Astrocyte (in vitro differentiated cells and primary cell): ENCODE data around the gene MEGF11. TPM values are rescaled to one million over a fixed set of nuclear protein-coding genes. Genes with fewer than 3 reads are reported as not detected.
"Not testable (repeated sequence)": the region's sequence is repeated elsewhere in the genome, so short reads cannot be mapped to it uniquely, and the experiment has no call there.

ENCODE experiments used
- DNase-seq: peaks from one replicate; pipeline ENCODE4 v3.0.0-alpha.2; 2010; ENCODE audit warnings: low read depth
- FAIRE-seq: peaks from 2 replicates; lab custom pipeline; 2011; peaks lifted over from hg19 to GRCh38; lab: Jason Lieb, UNC
- H2AFZ ChIP-seq: 2 replicates; pipeline ENCODE4 v1.6.0; 2012; ENCODE audit warnings: low read depth, low read length, inconsistent platforms
- H3K27ac ChIP-seq: 2 replicates; pipeline ENCODE4 v1.5.1; 2011; ENCODE audit warnings: low read depth, low read length, inconsistent platforms
- H3K27me3 ChIP-seq: 2 replicates; pipeline ENCODE4 v1.6.0; 2011; ENCODE audit warnings: low read length, inconsistent platforms; ENCODE audit not compliant: insufficient read depth
- H3K36me3 ChIP-seq: 2 replicates; pipeline ENCODE4 v1.5.1; 2011; ENCODE audit warnings: low read length, inconsistent platforms; ENCODE audit not compliant: insufficient read depth
- H3K4me1 ChIP-seq: 2 replicates; pipeline ENCODE4 v1.5.1; 2011; ENCODE audit warnings: low read length, inconsistent platforms; ENCODE audit not compliant: insufficient read depth
- H3K4me2 ChIP-seq: 2 replicates; pipeline ENCODE4 v1.6.0; 2012; ENCODE audit warnings: low read length, inconsistent platforms
- H3K4me3 ChIP-seq: 2 replicates; pipeline ENCODE4 v1.5.1; 2011; ENCODE audit warnings: low read depth, mild to moderate bottlenecking, low read length, inconsistent platforms; ENCODE audit not compliant: insufficient read depth
- H3K79me2 ChIP-seq: 2 replicates; pipeline ENCODE4 v1.6.0; 2012; ENCODE audit warnings: mild to moderate bottlenecking, low read length, inconsistent platforms; ENCODE audit not compliant: insufficient read depth
- H3K9ac ChIP-seq: 2 replicates; pipeline ENCODE4 v1.6.0; 2012; ENCODE audit warnings: mild to moderate bottlenecking, low read length, inconsistent platforms
- H3K9me3 ChIP-seq: 2 replicates; pipeline ENCODE4 v1.5.1; 2012; ENCODE audit warnings: low read depth, mild to moderate bottlenecking, low read length, inconsistent platforms; ENCODE audit not compliant: insufficient read depth
- H4K20me1 ChIP-seq: 2 replicates; pipeline ENCODE4 v1.6.0; 2012; ENCODE audit warnings: low read length, inconsistent platforms; ENCODE audit not compliant: insufficient read depth
- H3K27ac Mint-ChIP-seq: one replicate; pipeline ENCODE4 v1.8.0; 2021; ENCODE audit warnings: mild to moderate bottlenecking, mixed read lengths; ENCODE audit not compliant: unreplicated experiment
- H3K27me3 Mint-ChIP-seq: one replicate; pipeline ENCODE4 v1.8.0; 2021; ENCODE audit warnings: low read depth, mixed read lengths; ENCODE audit not compliant: unreplicated experiment
- H3K36me3 Mint-ChIP-seq: one replicate; pipeline ENCODE4 v1.8.0; 2021; ENCODE audit warnings: low read depth, mixed read lengths; ENCODE audit not compliant: unreplicated experiment
- H3K4me1 Mint-ChIP-seq: one replicate; pipeline ENCODE4 v1.8.0; 2021; ENCODE audit warnings: low read depth, mixed read lengths; ENCODE audit not compliant: unreplicated experiment
- H3K4me3 Mint-ChIP-seq: one replicate; pipeline ENCODE4 v1.8.0; 2021; ENCODE audit warnings: mild to moderate bottlenecking, moderate library complexity, mixed read lengths; ENCODE audit not compliant: unreplicated experiment
- H3K9me3 Mint-ChIP-seq: one replicate; pipeline ENCODE4 v1.8.0; 2021; ENCODE audit warnings: mild to moderate bottlenecking, mixed read lengths; ENCODE audit not compliant: unreplicated experiment
- CTCF ChIP-seq: IDR thresholded peaks from 2 replicates; pipeline ENCODE4 v1.5.1; 2011; ENCODE audit warnings: low read depth, mild to moderate bottlenecking, inconsistent platforms, low read length, moderate library complexity; ENCODE audit not compliant: insufficient read depth
- EZH2 ChIP-seq: IDR thresholded peaks from 2 replicates; pipeline ENCODE4 v1.6.1; 2012; ENCODE audit warnings: mild to moderate bottlenecking, low read length, inconsistent platforms; ENCODE audit not compliant: insufficient read depth
- total RNA-seq: library from RNA; stranded (reverse); gene quantifications from 2 replicates; pipeline ENCODE4 v1.2.1, GENCODE V29; 2021

Gene MEGF11
- total RNA-seq, 1 donor from 2014 or later = 0.16 TPM

GRCh38 chr15:65875458-65875857 is 378.1 kb downstream of the MEGF11 start:
- Mint-ChIP-seq H3K27ac (peak overlapping the region; percentile 48), H3K27me3 (no peaks in the 10 kb centered on the region), H3K4me3 (no peak overlapping the region), H3K9me3 (no peaks in the 10 kb centered on the region), H3K4me1 (peaks cover 17% of the 10 kb centered on the region), H3K36me3 (peaks cover 4% of the 10 kb centered on the region)
- Histone ChIP-seq H4K20me1 (peaks cover 70% of the 10 kb centered on the region), H3K9me3 (no peaks in the 10 kb centered on the region), H3K27ac (no peak overlapping the region), H3K4me3 (no peak overlapping the region), H2AFZ (no peak overlapping the region), H3K27me3 (no peaks in the 10 kb centered on the region), H3K4me1 (no peaks in the 10 kb centered on the region), H3K79me2 (peaks cover 83% of the 10 kb centered on the region), H3K9ac (no peak overlapping the region), H3K4me2 (no peak overlapping the region), H3K36me3 (peaks cover 20% of the 10 kb centered on the region)
- no peak for TF ChIP-seq CTCF
- TF ChIP-seq EZH2 = no peak
- FAIRE-seq (no peak), DNase-seq (no peak)

GRCh38 chr15:65873256-65873655 is 380.3 kb downstream of the MEGF11 start:
- H3K4me2 ChIP-seq = no peak overlapping the region
- H3K9me3 Mint-ChIP-seq = no peaks in the 10 kb centered on the region
- TF ChIP-seq EZH2 (no peak), CTCF (no peak)
- H3K4me3 ChIP-seq = no peak overlapping the region
- H3K4me1 ChIP-seq = no peaks in the 10 kb centered on the region
- H3K4me3 Mint-ChIP-seq = no peak overlapping the region
- no peaks in the 10 kb centered on the region for H3K27me3 ChIP-seq
- no peak overlapping the region for H3K27ac Mint-ChIP-seq
- no peak overlapping the region for H3K9ac ChIP-seq
- no peak for DNase-seq
- H3K36me3 ChIP-seq = peaks cover 13% of the 10 kb centered on the region
- H3K36me3 Mint-ChIP-seq = peaks cover 4% of the 10 kb centered on the region
- no peak overlapping the region for H3K27ac ChIP-seq
- no peak for FAIRE-seq
- no peaks in the 10 kb centered on the region for H3K27me3 Mint-ChIP-seq
- peaks cover 17% of the 10 kb centered on the region for H3K4me1 Mint-ChIP-seq
- no peaks in the 10 kb centered on the region for H3K9me3 ChIP-seq
- no peak overlapping the region for H2AFZ ChIP-seq
- H4K20me1 ChIP-seq = peaks cover 67% of the 10 kb centered on the region
- H3K79me2 ChIP-seq = peaks cover 90% of the 10 kb centered on the region

- peak overlapping the region; percentile 61 for H3K4me3 Mint-ChIP-seq
- H3K9me3 Mint-ChIP-seq, H2AFZ ChIP-seq, H3K4me1 ChIP-seq, H3K27ac ChIP-seq, H3K36me3 Mint-ChIP-seq, FAIRE-seq, H3K9me3 ChIP-seq, H3K36me3 ChIP-seq, H3K9ac ChIP-seq, H3K27me3 Mint-ChIP-seq, H3K4me3 ChIP-seq, H3K27me3 ChIP-seq: not testable (repeated sequence)
- H3K4me1 Mint-ChIP-seq = peaks cover 17% of the 10 kb centered on the region
- Histone ChIP-seq H3K4me2 (peak overlapping the region; percentile 34), H3K79me2 (peaks cover 84% of the 10 kb centered on the region), H4K20me1 (peaks cover 61% of the 10 kb centered on the region)
- peak; percentile 22 for DNase-seq
- H3K27ac Mint-ChIP-seq = peak overlapping the region; percentile 87
Observed at GRCh38 chr15:65872596-65872995, 381.0 kb downstream of the MEGF11 start.

GRCh38 chr15:65871886-65872285 is 381.7 kb downstream of the MEGF11 start:
- H3K79me2 ChIP-seq = peaks cover 76% of the 10 kb centered on the region
- not testable (repeated sequence) for FAIRE-seq, H3K9me3 Mint-ChIP-seq

More at GRCh38 chr15:65871886-65872285, 381.7 kb downstream of the MEGF11 start:
- H2AFZ ChIP-seq, H3K27ac Mint-ChIP-seq, H3K27ac ChIP-seq, DNase-seq, H3K4me1 ChIP-seq, H3K4me3 ChIP-seq, H3K27me3 Mint-ChIP-seq, H3K36me3 Mint-ChIP-seq, H3K27me3 ChIP-seq, H3K9me3 ChIP-seq, H3K36me3 ChIP-seq, H3K9ac ChIP-seq: not testable (repeated sequence)
- Histone ChIP-seq H4K20me1 (peaks cover 54% of the 10 kb centered on the region), H3K4me2 (peak overlapping the region; percentile 90)
- Mint-ChIP-seq H3K4me1 (peaks cover 17% of the 10 kb centered on the region), H3K4me3 (peak overlapping the region; percentile 98)
